Calu3 (cell line): Measurements from ENCODE around the gene RPGRIP1L. TPM values are rescaled to one million over a fixed set of nuclear protein-coding genes. Genes with fewer than 3 reads are reported as not detected.

Experiments
- BruUV-seq: library from RNA; stranded (reverse); fragments of 400-500 nt; replicated peaks from 2 replicates; lab custom pipeline; 2021; lab: Mats Ljungman, UMichigan
- CTCF ChIA-PET: fragments of 300-600 bp; sonication (Branson Sonifier 250); formaldehyde crosslinking; loops from one replicate; lab custom pipeline; 2022; ENCODE audit warnings: antibody characterized with exemption; lab: Charles Lee
- DNase-seq: peaks from one replicate; pipeline ENCODE4 v3.0.0; 2022
- H3K27ac Mint-ChIP-seq: one replicate; pipeline ENCODE4 v1.8.0; 2022; ENCODE audit warnings: mixed read lengths; ENCODE audit not compliant: unreplicated experiment
- H3K27me3 Mint-ChIP-seq: one replicate; pipeline ENCODE4 v1.8.0; 2022; ENCODE audit warnings: mixed read lengths; ENCODE audit not compliant: unreplicated experiment
- H3K36me3 Mint-ChIP-seq: one replicate; pipeline ENCODE4 v1.8.0; 2022; ENCODE audit warnings: mild to moderate bottlenecking, moderate library complexity, mixed read lengths; ENCODE audit not compliant: insufficient read depth, unreplicated experiment
- H3K4me1 Mint-ChIP-seq: one replicate; pipeline ENCODE4 v1.8.0; 2022; ENCODE audit warnings: mild to moderate bottlenecking, low read depth, mixed read lengths; ENCODE audit not compliant: unreplicated experiment
- H3K4me3 Mint-ChIP-seq: one replicate; pipeline ENCODE4 v1.8.0; 2022; ENCODE audit warnings: mild to moderate bottlenecking, low read depth, moderate library complexity, mixed read lengths; ENCODE audit not compliant: unreplicated experiment
- H3K9me3 Mint-ChIP-seq: one replicate; pipeline ENCODE4 v1.8.0; 2022; ENCODE audit warnings: low read depth, mixed read lengths; ENCODE audit not compliant: unreplicated experiment
- CTCF ChIP-seq: fragments of 200-600 bp; IDR thresholded peaks from one replicate; pipeline ENCODE4 v1.8.0; 2022; ENCODE audit warnings: antibody characterized with exemption; ENCODE audit not compliant: unreplicated experiment
- intact Hi-C: fragments of 100-400 bp; cut with micrococcal nuclease; formaldehyde crosslinking; loops from one replicate; pipeline ENCODE4 v1.10.0; 2022; ENCODE audit not compliant: unreplicated experiment
- total RNA-seq: library from RNA; stranded (reverse); gene quantifications from 2 replicates; pipeline ENCODE4 v1.2.3, GENCODE V29; 2022

The RPGRIP1L gene
- total RNA-seq, 1 experiment from 2014 or later: 16.6 TPM

DNA sequence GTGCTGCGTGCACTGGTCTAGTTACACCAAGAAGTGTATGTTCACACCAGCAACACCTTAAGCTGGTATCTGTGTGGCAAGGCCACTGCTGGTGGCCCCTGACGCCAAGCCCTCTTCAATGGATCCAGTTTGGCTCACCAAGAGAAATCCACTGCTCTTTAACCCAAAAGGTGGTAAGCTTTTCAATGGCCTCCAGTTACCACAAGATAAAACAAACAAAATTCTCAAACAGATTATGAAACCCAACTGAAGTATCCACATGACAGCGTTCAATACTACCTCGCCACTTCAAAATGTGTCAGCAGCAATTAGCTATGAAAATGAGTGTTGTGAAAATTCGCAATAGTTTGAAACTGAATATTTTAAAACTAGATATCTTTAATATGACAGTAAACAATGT lies 104.1 kb downstream of the RPGRIP1L start:
- Mint-ChIP-seq H3K27me3 (no peaks in the 10 kb centered on the region), H3K4me1 (no peaks in the 10 kb centered on the region), H3K9me3 (peaks cover 18% of the 10 kb centered on the region), H3K27ac (no peak overlapping the region), H3K36me3 (no peaks in the 10 kb centered on the region), H3K4me3 (no peak overlapping the region)
- BruUV-seq: no TSS peak
- CTCF ChIA-PET: interaction anchor here (0.6 kb wide), 1 partner anchor 100 kb away, joined by 5 read pairs; no protein-coding TSS in a partner anchor
- TF ChIP-seq CTCF: no peak
- intact Hi-C loops: no loop called here
- DNase-seq: no peak

GRCh38 chr16:53598511-53599275 lies 105.0 kb downstream of the RPGRIP1L start:
- intact Hi-C loops: no loop called here
- DNase-seq: no peak
- Mint-ChIP-seq H3K27ac (no peak overlapping the region), H3K9me3 (peaks cover 21% of the 10 kb centered on the region), H3K27me3 (no peaks in the 10 kb centered on the region), H3K36me3 (no peaks in the 10 kb centered on the region), H3K4me3 (no peak overlapping the region), H3K4me1 (no peaks in the 10 kb centered on the region)
- CTCF ChIA-PET: interaction anchor here (0.6 kb wide), 1 partner anchor 101 kb away, joined by 5 read pairs; no protein-coding TSS in a partner anchor
- no TSS peak for BruUV-seq
- TF ChIP-seq CTCF: no peak

GRCh38 chr16:53597776-53598175 lies 105.9 kb downstream of the RPGRIP1L start:
- H3K27me3 Mint-ChIP-seq: no peaks in the 10 kb centered on the region
- peaks cover 21% of the 10 kb centered on the region for H3K9me3 Mint-ChIP-seq
- BruUV-seq: no TSS peak
- H3K27ac Mint-ChIP-seq: no peak overlapping the region
- no peak for TF ChIP-seq CTCF
- H3K4me3 Mint-ChIP-seq: no peak overlapping the region
- H3K4me1 Mint-ChIP-seq: no peaks in the 10 kb centered on the region
- H3K36me3 Mint-ChIP-seq: no peaks in the 10 kb centered on the region
- CTCF ChIA-PET: interaction anchor here (0.5 kb wide), 1 partner anchor 167 kb away, joined by 3 read pairs; no protein-coding TSS in a partner anchor
- no peak for DNase-seq
- intact Hi-C loops: no loop called here

GRCh38 chr16:53588081-53588648 lies 115.5 kb downstream of the RPGRIP1L start:
- intact Hi-C loops: no loop called here
- no TSS peak for BruUV-seq
- H3K4me1 Mint-ChIP-seq: no peaks in the 10 kb centered on the region
- DNase-seq: no peak
- CTCF ChIA-PET: no interaction called here
- no peak overlapping the region for H3K27ac Mint-ChIP-seq
- TF ChIP-seq CTCF: no peak
- H3K36me3 Mint-ChIP-seq: no peaks in the 10 kb centered on the region
- no peaks in the 10 kb centered on the region for H3K9me3 Mint-ChIP-seq
- no peak overlapping the region for H3K4me3 Mint-ChIP-seq
- no peaks in the 10 kb centered on the region for H3K27me3 Mint-ChIP-seq
